ENCODE measurements around the gene S100P.

DNA sequence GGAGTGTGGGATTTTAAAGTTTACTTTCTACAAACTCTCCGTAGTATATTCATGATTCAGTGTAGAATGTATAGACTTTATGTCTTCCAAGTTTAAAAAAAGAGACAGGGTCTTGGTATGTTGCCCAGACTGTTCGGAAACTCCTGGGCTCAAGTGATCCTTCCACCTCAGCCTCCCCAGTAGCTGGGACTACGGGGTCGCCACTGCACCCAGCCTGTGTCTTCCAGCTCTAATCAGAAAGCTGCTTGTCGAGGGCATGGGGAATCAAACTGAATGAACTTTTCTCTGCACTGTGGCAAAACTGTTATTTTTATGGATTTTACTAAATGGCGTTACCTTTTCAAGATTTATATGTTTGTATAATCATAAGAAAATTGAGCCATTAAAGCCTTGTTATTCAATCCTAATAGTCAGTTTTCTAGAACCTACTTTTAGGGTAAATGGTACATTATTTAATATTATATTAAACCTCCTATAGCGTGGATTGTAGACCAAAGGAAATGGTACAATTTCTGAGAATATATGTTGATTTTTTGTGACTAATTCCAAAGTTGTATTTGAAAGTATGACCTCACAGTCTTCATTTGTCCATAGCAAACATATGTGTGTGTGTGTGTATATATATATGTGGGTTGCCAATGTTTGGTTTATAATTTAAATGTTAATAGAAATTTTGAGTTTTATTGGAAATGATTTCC, 23.4 kb downstream of the S100P start:
- TF ChIP-seq, protein P1, sequence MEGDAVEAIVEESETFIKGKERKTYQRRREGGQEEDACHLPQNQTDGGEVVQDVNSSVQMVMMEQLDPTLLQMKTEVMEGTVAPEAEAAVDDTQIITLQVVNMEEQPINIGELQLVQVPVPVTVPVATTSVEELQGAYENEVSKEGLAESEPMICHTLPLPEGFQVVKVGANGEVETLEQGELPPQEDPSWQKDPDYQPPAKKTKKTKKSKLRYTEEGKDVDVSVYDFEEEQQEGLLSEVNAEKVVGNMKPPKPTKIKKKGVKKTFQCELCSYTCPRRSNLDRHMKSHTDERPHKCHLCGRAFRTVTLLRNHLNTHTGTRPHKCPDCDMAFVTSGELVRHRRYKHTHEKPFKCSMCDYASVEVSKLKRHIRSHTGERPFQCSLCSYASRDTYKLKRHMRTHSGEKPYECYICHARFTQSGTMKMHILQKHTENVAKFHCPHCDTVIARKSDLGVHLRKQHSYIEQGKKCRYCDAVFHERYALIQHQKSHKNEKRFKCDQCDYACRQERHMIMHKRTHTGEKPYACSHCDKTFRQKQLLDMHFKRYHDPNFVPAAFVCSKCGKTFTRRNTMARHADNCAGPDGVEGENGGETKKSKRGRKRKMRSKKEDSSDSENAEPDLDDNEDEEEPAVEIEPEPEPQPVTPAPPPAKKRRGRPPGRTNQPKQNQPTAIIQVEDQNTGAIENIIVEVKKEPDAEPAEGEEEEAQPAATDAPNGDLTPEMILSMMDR (conservative IDR thresholded peaks at IDR 0.05; ENCODE audit: low read depth, low read length): no peak
- TF ChIP-seq RAD21 (IDR thresholded peaks at IDR 0.05; ENCODE audit: low read length) (no peak), CEBPB (IDR thresholded peaks at IDR 0.05; ENCODE audit: low read depth, low read length) (no peak), BHLHE40 (IDR thresholded peaks at IDR 0.05; ENCODE audit: low read depth, low read length) (no peak), MAFK (IDR thresholded peaks at IDR 0.05; ENCODE audit: low read depth, low read length) (no peak), POLR2A (IDR thresholded peaks at IDR 0.05; ENCODE audit: low read depth, low read length) (no peak), MAZ (IDR thresholded peaks at IDR 0.05; ENCODE audit: borderline replicate concordance, low read depth, low read length) (no peak), FOS (IDR thresholded peaks at IDR 0.05; ENCODE audit: low read depth, low read length) (no peak), SMC3 (IDR thresholded peaks at IDR 0.05; ENCODE audit: low read depth, low read length) (no peak), RFX5 (IDR thresholded peaks at IDR 0.05; ENCODE audit: low read depth, low read length) (no peak), MXI1 (IDR thresholded peaks at IDR 0.05; ENCODE audit: borderline replicate concordance, low read depth, low read length) (no peak), NFE2L2 (IDR thresholded peaks at IDR 0.05; ENCODE audit: low read depth, low read length) (no peak)
- TF ChIP-seq, protein P2, sequence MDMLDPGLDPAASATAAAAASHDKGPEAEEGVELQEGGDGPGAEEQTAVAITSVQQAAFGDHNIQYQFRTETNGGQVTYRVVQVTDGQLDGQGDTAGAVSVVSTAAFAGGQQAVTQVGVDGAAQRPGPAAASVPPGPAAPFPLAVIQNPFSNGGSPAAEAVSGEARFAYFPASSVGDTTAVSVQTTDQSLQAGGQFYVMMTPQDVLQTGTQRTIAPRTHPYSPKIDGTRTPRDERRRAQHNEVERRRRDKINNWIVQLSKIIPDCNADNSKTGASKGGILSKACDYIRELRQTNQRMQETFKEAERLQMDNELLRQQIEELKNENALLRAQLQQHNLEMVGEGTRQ (IDR thresholded peaks at IDR 0.05; ENCODE audit: low read depth, low read length): no peak
